Keratinocyte (primary cell): Measurements from ENCODE around the gene HOXD11.
A peak's percentile ranks its signal among the peaks of the same experiment; 100 is the strongest.

Experiments used
- EZH2 ChIP-seq: IDR thresholded peaks from one replicate; pipeline ENCODE4 v1.6.1; 2012; ENCODE audit warnings: inconsistent platforms, mild to moderate bottlenecking, low read length, moderate library complexity
- TF ChIP-seq, protein P1 (sequence below), 3 experiments: IDR thresholded peaks in 1 of 3; conservative IDR thresholded peaks in 1 of 3; optimal IDR thresholded peaks in 1 of 3; 2 replicates in 2 of 3; 3 replicates in 1 of 3; pipeline versions ENCODE3 to v1.5.1; 2011; ENCODE audit warnings: low read length in 3 of 3, mild to moderate bottlenecking in 3 of 3, moderate library complexity in 2 of 3, control low read depth in 1 of 3, inconsistent platforms in 1 of 3; ENCODE audit not compliant: insufficient read depth in 2 of 3; ENCODE audit errors: extremely low read depth in 1 of 3

DNA sequence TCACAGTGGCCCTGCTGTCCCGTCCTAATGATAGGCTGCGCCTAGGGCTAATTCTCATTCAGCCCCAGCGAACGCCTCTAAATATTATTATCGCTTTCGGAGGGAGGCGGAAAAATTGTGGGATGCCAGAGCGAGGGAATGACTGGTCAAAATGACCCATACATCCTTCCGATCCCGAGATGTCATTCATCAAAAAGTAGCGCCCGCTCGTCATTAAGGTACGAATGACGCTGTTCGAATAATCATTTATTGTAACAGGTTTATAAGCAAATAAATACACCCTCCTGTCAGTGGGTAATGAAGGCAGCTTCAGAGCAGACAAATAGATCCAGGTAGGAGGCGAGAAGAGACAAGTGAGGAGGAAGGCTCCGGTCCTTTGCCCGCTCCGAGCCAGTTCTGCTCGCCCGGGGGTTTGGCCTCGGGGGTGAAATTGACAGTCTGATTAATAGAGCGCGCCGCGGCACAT lies 23.3 kb upstream of the HOXD11 start, which contains the start of gene EVX2:
- TF ChIP-seq, protein P1, sequence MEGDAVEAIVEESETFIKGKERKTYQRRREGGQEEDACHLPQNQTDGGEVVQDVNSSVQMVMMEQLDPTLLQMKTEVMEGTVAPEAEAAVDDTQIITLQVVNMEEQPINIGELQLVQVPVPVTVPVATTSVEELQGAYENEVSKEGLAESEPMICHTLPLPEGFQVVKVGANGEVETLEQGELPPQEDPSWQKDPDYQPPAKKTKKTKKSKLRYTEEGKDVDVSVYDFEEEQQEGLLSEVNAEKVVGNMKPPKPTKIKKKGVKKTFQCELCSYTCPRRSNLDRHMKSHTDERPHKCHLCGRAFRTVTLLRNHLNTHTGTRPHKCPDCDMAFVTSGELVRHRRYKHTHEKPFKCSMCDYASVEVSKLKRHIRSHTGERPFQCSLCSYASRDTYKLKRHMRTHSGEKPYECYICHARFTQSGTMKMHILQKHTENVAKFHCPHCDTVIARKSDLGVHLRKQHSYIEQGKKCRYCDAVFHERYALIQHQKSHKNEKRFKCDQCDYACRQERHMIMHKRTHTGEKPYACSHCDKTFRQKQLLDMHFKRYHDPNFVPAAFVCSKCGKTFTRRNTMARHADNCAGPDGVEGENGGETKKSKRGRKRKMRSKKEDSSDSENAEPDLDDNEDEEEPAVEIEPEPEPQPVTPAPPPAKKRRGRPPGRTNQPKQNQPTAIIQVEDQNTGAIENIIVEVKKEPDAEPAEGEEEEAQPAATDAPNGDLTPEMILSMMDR (optimal IDR thresholded peaks at IDR 0.05 in 1 of 3, IDR thresholded peaks at IDR 0.05 in 1 of 3, conservative IDR thresholded peaks at IDR 0.05 in 1 of 3; ENCODE audit: extremely low read depth in 1 of 3, insufficient read depth in 2 of 3, low read length in 3 of 3): no peak
- peak; percentile 39 for TF ChIP-seq EZH2
